Lung (tissue), 12 donors: ENCODE data around the gene YBX1. TPM values are rescaled to one million over a fixed set of nuclear protein-coding genes. Genes with fewer than 3 reads are reported as not detected.
"Not testable (repeated sequence)": the region's sequence is repeated elsewhere in the genome, so short reads cannot be mapped to it uniquely, and the experiment has no call there.

Experiments
- ATAC-seq: fragments of 200-7000 bp; cut with Tn5 transposase; one replicate; pipeline ENCODE4 v1.9.1; 2020; ENCODE audit warnings: moderate number of reproducible peaks; ENCODE audit not compliant: insufficient read depth, low FRiP score
- DNase-seq, 3 donors: peaks; one replicate each; pipeline ENCODE4 v3.0.0-alpha.2; 2013 to 2017
- H3K27ac ChIP-seq, 2 donors: one replicate each; pipeline ENCODE4 v1.5.1; 2013; ENCODE audit warnings: mild to moderate bottlenecking in 2 of 2, moderate library complexity in 2 of 2, control low read depth in 1 of 2, inconsistent platforms in 1 of 2, low read depth in 1 of 2, low read length in 1 of 2
- H3K27me3 ChIP-seq, 3 donors: one replicate each; pipeline ENCODE4 v1.5.1; 2013; ENCODE audit warnings: low read length in 2 of 3; ENCODE audit not compliant: control insufficient read depth in 3 of 3, insufficient read depth in 3 of 3
- H3K36me3 ChIP-seq, 4 donors: one replicate each; pipeline ENCODE4 v1.5.1; 2013; ENCODE audit warnings: low read length in 4 of 4, mild to moderate bottlenecking in 1 of 4, moderate library complexity in 1 of 4; ENCODE audit not compliant: control insufficient read depth in 4 of 4, insufficient read depth in 4 of 4
- H3K4me1 ChIP-seq, 5 donors: one replicate each; pipeline ENCODE4 v1.5.1; 2013; ENCODE audit warnings: low read length in 5 of 5, mild to moderate bottlenecking in 2 of 5, moderate library complexity in 1 of 5; ENCODE audit not compliant: control insufficient read depth in 5 of 5, insufficient read depth in 5 of 5
- H3K4me3 ChIP-seq: one replicate; pipeline ENCODE4 v1.5.1; 2013; ENCODE audit warnings: mild to moderate bottlenecking, control low read depth, moderate library complexity
- H3K9ac ChIP-seq, 2 donors: one replicate each; pipeline ENCODE4 v1.5.1; 2013; ENCODE audit warnings: low read length in 2 of 2, control low read depth in 1 of 2; ENCODE audit not compliant: insufficient read depth in 1 of 2
- H3K9me3 ChIP-seq, 4 donors: one replicate each; pipeline ENCODE4 v1.5.1; 2013; ENCODE audit warnings: low read length in 3 of 4, mild to moderate bottlenecking in 1 of 4, moderate library complexity in 1 of 4; ENCODE audit not compliant: control insufficient read depth in 4 of 4, insufficient read depth in 3 of 4
- CTCF ChIP-seq: IDR thresholded peaks from 2 replicates; pipeline ENCODE4 v1.5.1; 2012; ENCODE audit warnings: mild to moderate bottlenecking; ENCODE audit errors: control extremely low read depth, extremely low read depth
- WGBS, 2 donors: extraction: QIAGEN DNeasy Blood & Tissue Kit; methylation state at CpG; one replicate each; pipeline ENCODE4 v1.1.7; 2013; 5-methylcytosine and 5-hydroxymethylcytosine counted together
- polyA plus RNA-seq, 2 donors: library from polyadenylated mRNA; stranded (reverse); fragments of 200-250 nt; gene quantifications; one replicate each; pipeline ENCODE4 v1.2.1, GENCODE V29; 2013
- total RNA-seq, 2 donors: library from RNA; depleted of rRNA in 1 of 2; stranded (reverse); fragments of >200 nt in 1 of 2; gene quantifications; one replicate each; pipeline ENCODE4 v1.2.1, GENCODE V29; 2014 to 2021
- donor health status: control.
- donor health status: control.
- donor health status: Bipolar disorder and iron deficiency.
- donor health status: healthy.
- donor health status: DM: yes; HTN: yes; CAD: no.

Gene YBX1
- total and polyA plus RNA-seq, 4 donors, result 298 to 617 (median 588) TPM

GRCh38 chr1:42720868-42721267 lies 38.6 kb downstream of the YBX1 start:
- no peak for TF ChIP-seq CTCF
- Histone ChIP-seq H3K4me1 (no peaks in the 10 kb centered on the region), H3K4me3 (no peak overlapping the region), H3K9me3 (no peaks in the 10 kb centered on the region), H3K9ac (no peak overlapping the region), H3K27me3 (no peaks in the 10 kb centered on the region), H3K36me3 (peaks cover 0 to 2% (median 0%) of the 10 kb centered on the region in 4 donors), H3K27ac (no peak overlapping the region)
- 95 to 100% methylated on average over 1 of the region's 1 CpG for WGBS, 2 donors
- ATAC-seq (no peak), DNase-seq (no peak)

GRCh38 chr1:42721926-42722325 lies 39.7 kb downstream of the YBX1 start:
- no peak for TF ChIP-seq CTCF
- Histone ChIP-seq H3K27ac (no peak overlapping the region), H3K9me3 (no peaks in the 10 kb centered on the region), H3K4me3 (no peak overlapping the region), H3K27me3 (no peaks in the 10 kb centered on the region), H3K4me1 (no peaks in the 10 kb centered on the region), H3K9ac (no peak overlapping the region), H3K36me3 (peaks cover 0 to 1% (median 0%) of the 10 kb centered on the region in 4 donors)
- no peak for DNase-seq
- no peak for ATAC-seq
- 80 to 93% methylated on average over 3 of the region's 3 CpGs for WGBS, 2 donors

GRCh38 chr1:42722403-42722802 lies 40.2 kb downstream of the YBX1 start:
- H3K4me1 ChIP-seq, DNase-seq, H3K9ac ChIP-seq, ATAC-seq, H3K4me3 ChIP-seq, H3K36me3 ChIP-seq, H3K27me3 ChIP-seq, H3K27ac ChIP-seq, H3K9me3 ChIP-seq: not testable (repeated sequence)
- WGBS, 2 donors, result 90 to 95% methylated on average over 1 to 2 of the region's 2 CpGs

GRCh38 chr1:42723511-42723910 lies 41.3 kb downstream of the YBX1 start:
- Histone ChIP-seq H3K27ac (no peak overlapping the region), H3K27me3 (no peaks in the 10 kb centered on the region), H3K9me3 (no peaks in the 10 kb centered on the region), H3K36me3 (no peaks in the 10 kb centered on the region), H3K9ac (no peak overlapping the region), H3K4me3 (no peak overlapping the region), H3K4me1 (no peaks in the 10 kb centered on the region)
- 79 to 86% methylated on average over 6 of the region's 6 CpGs for WGBS, 2 donors
- no peak for ATAC-seq
- TF ChIP-seq CTCF, result no peak
- no peak for DNase-seq

GRCh38 chr1:42725820-42726219 lies 43.6 kb downstream of the YBX1 start:
- not testable (repeated sequence) for H3K27me3 ChIP-seq, H3K4me1 ChIP-seq, H3K9me3 ChIP-seq, ATAC-seq, H3K27ac ChIP-seq, H3K9ac ChIP-seq, H3K4me3 ChIP-seq, H3K36me3 ChIP-seq, DNase-seq
- WGBS, 2 donors, result 98 to 100% methylated on average over 4 of the region's 4 CpGs
